H9 (cell line): ENCODE measurements around the gene PROC. TPM values are rescaled to one million over a fixed set of nuclear protein-coding genes. Genes with fewer than 3 reads are reported as not detected.

Experiments
- DNase-seq: peaks from one replicate; pipeline ENCODE4 v3.0.0-alpha.2; 2017
- H2AFZ ChIP-seq: one replicate; pipeline ENCODE4 v1.6.1; 2013; ENCODE audit warnings: mild to moderate bottlenecking, low read length, control low read depth, moderate library complexity
- H2AK5ac ChIP-seq: 2 replicates; pipeline ENCODE4 v1.6.1; 2013; ENCODE audit warnings: low read length, control low read depth, mixed read lengths; ENCODE audit not compliant: insufficient read length
- H2BK120ac ChIP-seq: one replicate; pipeline ENCODE4 v1.6.1; 2013; ENCODE audit warnings: low read depth, mild to moderate bottlenecking, low read length, control low read depth, inconsistent platforms; ENCODE audit not compliant: poor library complexity, severe bottlenecking
- H2BK12ac ChIP-seq: 2 replicates; pipeline ENCODE4 v1.6.1; 2013; ENCODE audit warnings: low read length, control low read depth, mixed read lengths, low read depth; ENCODE audit not compliant: insufficient read length
- H2BK15ac ChIP-seq: 2 replicates; pipeline ENCODE4 v1.6.1; 2013; ENCODE audit warnings: low read depth, low read length, control low read depth
- H2BK20ac ChIP-seq: one replicate; pipeline ENCODE4 v1.6.1; 2013; ENCODE audit warnings: low read depth, mild to moderate bottlenecking, low read length, control low read depth, inconsistent platforms; ENCODE audit not compliant: poor library complexity, severe bottlenecking
- H2BK5ac ChIP-seq: 2 replicates; pipeline ENCODE4 v1.6.1; 2013; ENCODE audit warnings: low read length, control low read depth, mixed read lengths; ENCODE audit not compliant: insufficient read length
- H3K14ac ChIP-seq: 2 replicates; pipeline ENCODE4 v1.6.1; 2013; ENCODE audit warnings: low read length, control low read depth; ENCODE audit not compliant: insufficient read depth
- H3K18ac ChIP-seq: 2 replicates; pipeline ENCODE4 v1.6.1; 2013; ENCODE audit warnings: low read depth, mild to moderate bottlenecking, mixed read lengths, low read length, control low read depth; ENCODE audit not compliant: insufficient read length
- H3K23ac ChIP-seq: 2 replicates; pipeline ENCODE4 v1.6.1; 2013; ENCODE audit warnings: low read length, control low read depth, mixed read lengths, low read depth; ENCODE audit not compliant: insufficient read length
- H3K23me2 ChIP-seq: 2 replicates; pipeline ENCODE4 v1.6.1; 2013; ENCODE audit warnings: low read depth, mild to moderate bottlenecking, mixed read lengths, low read length, control low read depth; ENCODE audit not compliant: insufficient read length, poor library complexity, severe bottlenecking
- H3K27ac ChIP-seq: 2 replicates; pipeline ENCODE4 v1.5.1; 2013; ENCODE audit warnings: low read length, control low read depth, mixed read lengths, low read depth; ENCODE audit not compliant: insufficient read length
- H3K27me3 ChIP-seq: 2 replicates; pipeline ENCODE4 v1.6.1; 2013; ENCODE audit warnings: low read length, control low read depth, inconsistent platforms; ENCODE audit not compliant: insufficient read depth
- H3K4ac ChIP-seq: 2 replicates; pipeline ENCODE4 v1.6.1; 2013; ENCODE audit warnings: low read depth, mild to moderate bottlenecking, control low read depth, inconsistent platforms, low read length, moderate library complexity
- H3K4me1 ChIP-seq: 2 replicates; pipeline ENCODE4 v1.6.1; 2013; ENCODE audit warnings: low read length, control low read depth, inconsistent platforms; ENCODE audit not compliant: insufficient read depth
- H3K4me2 ChIP-seq: 2 replicates; pipeline ENCODE4 v1.6.1; 2013; ENCODE audit warnings: low read length, control low read depth, mixed read lengths; ENCODE audit not compliant: insufficient read length, insufficient read depth
- H3K56ac ChIP-seq: 2 replicates; pipeline ENCODE4 v1.6.1; 2013; ENCODE audit warnings: low read depth, mild to moderate bottlenecking, mixed read lengths, low read length, control low read depth; ENCODE audit not compliant: insufficient read length
- H3K79me1 ChIP-seq: 2 replicates; pipeline ENCODE4 v1.6.1; 2013; ENCODE audit warnings: low read depth, mild to moderate bottlenecking, moderate library complexity, low read length, control low read depth, inconsistent platforms; ENCODE audit not compliant: insufficient read depth, poor library complexity, severe bottlenecking
- H3K79me2 ChIP-seq: 2 replicates; pipeline ENCODE4 v1.6.1; 2013; ENCODE audit warnings: low read length, control low read depth, inconsistent platforms; ENCODE audit not compliant: insufficient read depth
- H3K9ac ChIP-seq: 2 replicates; pipeline ENCODE4 v1.6.1; 2013; ENCODE audit warnings: low read length, control low read depth, mixed read lengths; ENCODE audit not compliant: insufficient read length; ENCODE audit errors: extremely low read depth
- H3K9me3 ChIP-seq: one replicate; pipeline ENCODE4 v1.6.1; 2013; ENCODE audit warnings: low read depth, low read length, inconsistent platforms; ENCODE audit not compliant: control insufficient read depth
- H3T11ph ChIP-seq: one replicate; pipeline ENCODE4 v1.6.1; 2013; ENCODE audit warnings: mild to moderate bottlenecking, low read length, control low read depth, inconsistent platforms
- H4K20me1 ChIP-seq: one replicate; pipeline ENCODE4 v1.6.1; 2013; ENCODE audit not compliant: control insufficient read depth, insufficient read length, insufficient read depth
- H4K5ac ChIP-seq: 2 replicates; pipeline ENCODE4 v1.6.1; 2013; ENCODE audit warnings: low read depth, mild to moderate bottlenecking, mixed read lengths, low read length, control low read depth; ENCODE audit not compliant: insufficient read length
- H4K8ac ChIP-seq: replicated peaks from 2 replicates; pipeline ENCODE4 v1.6.1; 2013; ENCODE audit warnings: low read length, control low read depth, mixed read lengths, low read depth; ENCODE audit not compliant: insufficient read length
- H4K91ac ChIP-seq: 2 replicates; pipeline ENCODE4 v1.6.1; 2013; ENCODE audit warnings: low read depth, mild to moderate bottlenecking, moderate library complexity, mixed read lengths, low read length, control low read depth; ENCODE audit not compliant: insufficient read length
- H3K27ac Mint-ChIP-seq, 3 experiments: 2 replicates in 2 of 3; 3 replicates in 1 of 3; pipeline ENCODE4 v1.8.0; 2020 to 2021; ENCODE audit warnings: mixed read lengths in 3 of 3, mild to moderate bottlenecking in 1 of 3, moderate library complexity in 1 of 3
- H3K27me3 Mint-ChIP-seq: 2 replicates; pipeline ENCODE4 v1.8.0; 2021; ENCODE audit warnings: low read depth, mild to moderate bottlenecking, moderate library complexity, mixed read lengths
- H3K36me3 Mint-ChIP-seq, 3 experiments: 2 replicates in 2 of 3; 3 replicates in 1 of 3; pipeline ENCODE4 v1.8.0; 2020 to 2021; ENCODE audit warnings: low read depth in 3 of 3, mixed read lengths in 3 of 3; ENCODE audit not compliant: insufficient read depth in 1 of 3
- H3K4me1 Mint-ChIP-seq, 2 experiments: 2 replicates each; pipeline ENCODE4 v1.8.0; 2020; ENCODE audit warnings: mixed read lengths in 2 of 2
- H3K4me3 Mint-ChIP-seq, 2 experiments: 2 replicates in 1 of 2; 3 replicates in 1 of 2; pipeline ENCODE4 v1.8.0; 2020 to 2021; ENCODE audit warnings: mild to moderate bottlenecking in 2 of 2, mixed read lengths in 2 of 2, moderate library complexity in 1 of 2
- H3K9me3 Mint-ChIP-seq, 2 experiments: 2 replicates in 1 of 2; 3 replicates in 1 of 2; pipeline ENCODE4 v1.8.0; 2020; ENCODE audit warnings: mild to moderate bottlenecking in 2 of 2, mixed read lengths in 2 of 2, moderate library complexity in 1 of 2
- WGBS: extraction: QIAGEN DNeasy Blood & Tissue Kit; methylation state at CpG from one replicate; pipeline ENCODE4 v1.1.7; 2013; ENCODE audit warnings: missing lambda C conversion rate, low lambda C conversion rate, mixed read lengths; ENCODE audit not compliant: insufficient read length; ENCODE audit errors: extremely low coverage; 5-methylcytosine and 5-hydroxymethylcytosine counted together
- microRNA-seq: library from miRNA; unstranded; fragments of <30 nt; microRNA quantifications from one replicate; pipeline ENCODE4, GENCODE V29; 2020; ENCODE audit warnings: borderline microRNAs expressed
- total RNA-seq: library from RNA; stranded (reverse); gene quantifications from 2 replicates; pipeline ENCODE4 v1.2.1, GENCODE V29; 2021
- TF ChIP-seq, protein P1 (sequence below): fragments of 200-600 bp; sonication (generic); conservative IDR thresholded peaks from 3 replicates; pipeline ENCODE4 v1.8.0; 2021; ENCODE audit warnings: antibody characterized with exemption, mild to moderate bottlenecking

The PROC gene
- total RNA-seq, 1 experiment from 2014 or later = 0.61 TPM

DNA sequence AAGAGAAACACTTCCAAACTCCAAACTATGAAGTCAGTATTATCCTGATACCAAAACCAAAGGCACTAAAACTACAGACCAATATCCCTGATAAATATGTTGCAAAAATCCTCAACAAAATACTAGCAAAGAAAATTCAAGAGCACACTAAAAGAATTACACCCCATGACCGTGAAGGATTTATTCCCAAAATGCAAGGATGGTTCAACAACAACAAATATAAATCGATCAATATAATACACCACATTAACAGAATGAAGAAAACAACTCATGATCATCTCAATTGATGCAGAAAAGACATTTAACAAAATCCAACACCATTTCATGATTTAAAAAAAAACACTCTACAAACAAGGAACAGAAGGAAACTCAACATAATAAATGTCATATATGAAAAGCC lies 57.6 kb downstream of the PROC start:
- no CpG with 5 or more reads among the region's 2 CpGs for WGBS
- Histone ChIP-seq H2BK12ac (no peak overlapping the region), H3K27me3 (no peaks in the 10 kb centered on the region), H3K79me2 (no peaks in the 10 kb centered on the region), H3K79me1 (no peaks in the 10 kb centered on the region), H3T11ph (no peak overlapping the region), H3K9ac (no peak overlapping the region), H3K14ac (no peak overlapping the region), H2BK120ac (no peak overlapping the region), H3K4me1 (no peaks in the 10 kb centered on the region; the same call in 1 of the 2 replicates), H3K4me2 (no peak overlapping the region), H3K23ac (no peak overlapping the region), H3K18ac (no peak overlapping the region), H2BK15ac (no peak overlapping the region), H3K9me3 (no peaks in the 10 kb centered on the region), H4K5ac (no peak overlapping the region), H2AFZ (no peak overlapping the region), H3K4ac (no peak overlapping the region), H3K27ac (no peak overlapping the region), H3K56ac (no peak overlapping the region), H3K23me2 (no peaks in the 10 kb centered on the region), H4K20me1 (no peaks in the 10 kb centered on the region), H2BK20ac (no peak overlapping the region), H2AK5ac (no peak overlapping the region), H4K8ac (no peak overlapping the region), H4K91ac (no peak overlapping the region), H2BK5ac (no peak overlapping the region)
- H3K27me3 Mint-ChIP-seq = no peaks in the 10 kb centered on the region
- TF ChIP-seq, protein P1, sequence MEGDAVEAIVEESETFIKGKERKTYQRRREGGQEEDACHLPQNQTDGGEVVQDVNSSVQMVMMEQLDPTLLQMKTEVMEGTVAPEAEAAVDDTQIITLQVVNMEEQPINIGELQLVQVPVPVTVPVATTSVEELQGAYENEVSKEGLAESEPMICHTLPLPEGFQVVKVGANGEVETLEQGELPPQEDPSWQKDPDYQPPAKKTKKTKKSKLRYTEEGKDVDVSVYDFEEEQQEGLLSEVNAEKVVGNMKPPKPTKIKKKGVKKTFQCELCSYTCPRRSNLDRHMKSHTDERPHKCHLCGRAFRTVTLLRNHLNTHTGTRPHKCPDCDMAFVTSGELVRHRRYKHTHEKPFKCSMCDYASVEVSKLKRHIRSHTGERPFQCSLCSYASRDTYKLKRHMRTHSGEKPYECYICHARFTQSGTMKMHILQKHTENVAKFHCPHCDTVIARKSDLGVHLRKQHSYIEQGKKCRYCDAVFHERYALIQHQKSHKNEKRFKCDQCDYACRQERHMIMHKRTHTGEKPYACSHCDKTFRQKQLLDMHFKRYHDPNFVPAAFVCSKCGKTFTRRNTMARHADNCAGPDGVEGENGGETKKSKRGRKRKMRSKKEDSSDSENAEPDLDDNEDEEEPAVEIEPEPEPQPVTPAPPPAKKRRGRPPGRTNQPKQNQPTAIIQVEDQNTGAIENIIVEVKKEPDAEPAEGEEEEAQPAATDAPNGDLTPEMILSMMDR = no peak
- 0 out of 5 replicates have a peak, but pooled peaks cover 0 to 2% of the 10 kb centered on the region in 2 experiments for H3K9me3 Mint-ChIP-seq
- DNase-seq = no peak
- H3K36me3 Mint-ChIP-seq = peaks cover 8 to 10% (median 8%) of the 10 kb centered on the region in 3 experiments
- H3K27ac Mint-ChIP-seq = no peak overlapping the region
- H3K4me1 Mint-ChIP-seq = peaks cover 15% of the 10 kb centered on the region in 2 experiments
- no peak overlapping the region for H3K4me3 Mint-ChIP-seq

Small RNA genes within 50 kb of the gene (microRNA-seq; reads per million reads assigned to microRNA genes)
- not detected for gene MIR4783

Other genes with a start within 250 kb of the PROC start
- gene CYP27C1, start 198.1 kb upstream of the PROC start, total RNA-seq = 2.3 TPM in 2 replicates
- gene ERCC3, start 124.3 kb upstream of the PROC start, total RNA-seq = 60.0 and 60.8 TPM in 2 replicates
- 25.8 and 26.8 TPM in 2 replicates for gene MAP3K2, start 30.5 kb upstream of the PROC start, total RNA-seq
- 61.0 and 66.2 TPM in 2 replicates for gene IWS1, start 108.1 kb downstream of the PROC start, total RNA-seq
- not detected in 2 replicates for gene MYO7B, start 117.3 kb downstream of the PROC start, total RNA-seq
- 0.35 TPM in 1 of 2 replicates, not detected in the other for gene GPR17, start 227.7 kb downstream of the PROC start, total RNA-seq